IMR-90 (cell line): ENCODE measurements around the gene RUBCN. TPM values are rescaled to one million over a fixed set of nuclear protein-coding genes. Genes with fewer than 3 reads are reported as not detected.

ENCODE experiments used
- ATAC-seq: fragments of 200-7000 bp; cut with Tn5 transposase; 2 replicates; pipeline ENCODE4 v1.9.1; 2020; ENCODE audit warnings: low read depth, mild to moderate bottlenecking, moderate library complexity
- BruUV-seq: library from RNA; stranded (reverse); fragments of 400-500 nt; replicated peaks from 2 replicates; lab custom pipeline; 2021; lab: Mats Ljungman, UMichigan
- CTCF ChIA-PET: fragments of 300-600 bp; formaldehyde crosslinking; extraction: SDS; loops from one replicate; lab custom pipeline; 2021; ENCODE audit warnings: antibody characterized with exemption; lab: Yijun Ruan, JAX
- POLR2A ChIA-PET: fragments of 300-600 bp; sonication (Branson Sonifier 250); formaldehyde crosslinking; loops from one replicate; lab custom pipeline; 2022; ENCODE audit warnings: antibody characterized with exemption; ENCODE audit not compliant: unreplicated experiment; lab: Charles Lee
- DNase-seq: peaks from one replicate; pipeline ENCODE4 v3.0.0; 2013
- H2AFZ ChIP-seq: replicated peaks from 2 replicates; pipeline ENCODE3; 2013; ENCODE audit warnings: low read length, mild to moderate bottlenecking; ENCODE audit not compliant: poor library complexity
- H2AK5ac ChIP-seq: 2 replicates; pipeline ENCODE4 v1.6.1; 2013; ENCODE audit warnings: low read depth, low read length, inconsistent platforms
- H2AK9ac ChIP-seq: replicated peaks from 2 replicates; pipeline ENCODE3; 2013; ENCODE audit warnings: mild to moderate bottlenecking, low read depth, low read length, moderate library complexity; ENCODE audit not compliant: poor library complexity
- H2BK120ac ChIP-seq: 2 replicates; pipeline ENCODE4 v1.6.1; 2013; ENCODE audit warnings: low read depth, low read length, inconsistent platforms
- H2BK15ac ChIP-seq: 3 replicates; pipeline ENCODE4 v1.6.1; 2013; ENCODE audit warnings: low read depth, low read length, inconsistent platforms
- H2BK20ac ChIP-seq: 2 replicates; pipeline ENCODE4 v1.6.1; 2013; ENCODE audit warnings: low read depth, mild to moderate bottlenecking, inconsistent platforms, low read length, moderate library complexity
- H2BK5ac ChIP-seq: 2 replicates; pipeline ENCODE4 v1.6.1; 2013; ENCODE audit warnings: mild to moderate bottlenecking, low read depth, low read length, inconsistent platforms; ENCODE audit not compliant: poor library complexity, severe bottlenecking
- H3K14ac ChIP-seq: replicated peaks from 2 replicates; pipeline ENCODE4 v1.6.1; 2013; ENCODE audit warnings: low read depth, low read length, inconsistent platforms
- H3K18ac ChIP-seq: 2 replicates; pipeline ENCODE4 v1.6.1; 2013; ENCODE audit warnings: low read depth, low read length, control low read depth
- H3K23ac ChIP-seq: 2 replicates; pipeline ENCODE4 v1.6.1; 2013; ENCODE audit warnings: low read depth, low read length, inconsistent platforms
- H3K27ac ChIP-seq: 2 replicates; pipeline ENCODE4 v1.5.1; 2013; ENCODE audit warnings: mild to moderate bottlenecking, control low read depth, low read length; ENCODE audit not compliant: insufficient read depth
- H3K27me3 ChIP-seq: 2 replicates; pipeline ENCODE4 v1.6.1; 2013; ENCODE audit warnings: low read length; ENCODE audit not compliant: control insufficient read depth, insufficient read depth
- H3K36me3 ChIP-seq: 2 replicates; pipeline ENCODE4 v1.6.1; 2013; ENCODE audit warnings: low read length, mixed read lengths; ENCODE audit not compliant: control insufficient read depth, insufficient read depth
- H3K4ac ChIP-seq: 2 replicates; pipeline ENCODE4 v1.6.1; 2013; ENCODE audit warnings: low read depth, low read length, inconsistent platforms
- H3K4me1 ChIP-seq: 2 replicates; pipeline ENCODE4 v1.6.1; 2013; ENCODE audit warnings: low read length, mixed read lengths; ENCODE audit not compliant: control insufficient read depth, insufficient read depth
- H3K4me2 ChIP-seq: 2 replicates; pipeline ENCODE4 v1.6.1; 2013; ENCODE audit warnings: low read depth, mild to moderate bottlenecking, control low read depth, low read length, moderate library complexity
- H3K4me3 ChIP-seq: 2 replicates; pipeline ENCODE4 v1.5.1; 2013; ENCODE audit warnings: low read depth, mild to moderate bottlenecking, control low read depth, low read length, moderate library complexity; ENCODE audit not compliant: insufficient read depth
- H3K56ac ChIP-seq: 2 replicates; pipeline ENCODE4 v1.6.1; 2013; ENCODE audit warnings: low read length, inconsistent platforms; ENCODE audit not compliant: insufficient read depth; ENCODE audit errors: extremely low read depth
- H3K79me1 ChIP-seq, 2 experiments: 2 replicates each; pipeline ENCODE4 v1.6.1; 2013; ENCODE audit warnings: low read length in 2 of 2, inconsistent platforms in 1 of 2, low read depth in 1 of 2
- H3K9ac ChIP-seq: 2 replicates; pipeline ENCODE4 v1.6.1; 2013; ENCODE audit warnings: low read depth, low read length, control low read depth
- H3K9me1 ChIP-seq: 2 replicates; pipeline ENCODE4 v1.6.1; 2013; ENCODE audit warnings: low read length, inconsistent platforms; ENCODE audit not compliant: insufficient read depth
- H3K9me3 ChIP-seq: 2 replicates; pipeline ENCODE4 v1.6.1; 2013; ENCODE audit warnings: low read length; ENCODE audit not compliant: control insufficient read depth, insufficient read depth
- H4K20me1 ChIP-seq: 2 replicates; pipeline ENCODE4 v1.6.1; 2013; ENCODE audit warnings: low read length, inconsistent platforms; ENCODE audit not compliant: insufficient read depth
- H4K5ac ChIP-seq: 2 replicates; pipeline ENCODE4 v1.6.1; 2013; ENCODE audit warnings: mild to moderate bottlenecking, low read depth, low read length, control low read depth
- H4K8ac ChIP-seq, 2 experiments: 2 replicates each; pipeline ENCODE4 v1.6.1; 2013; ENCODE audit warnings: low read depth in 2 of 2, low read length in 2 of 2, control low read depth in 1 of 2, inconsistent platforms in 1 of 2
- H4K91ac ChIP-seq: 2 replicates; pipeline ENCODE4 v1.6.1; 2013; ENCODE audit warnings: low read depth, low read length, inconsistent platforms; ENCODE audit not compliant: insufficient read depth
- CHD1 ChIP-seq: IDR thresholded peaks from 2 replicates; pipeline ENCODE4 v1.6.1; 2012; ENCODE audit warnings: low read depth, low read length, improper control_type of control experiment
- POLR2A ChIP-seq: IDR thresholded peaks from 2 replicates; pipeline ENCODE4 v1.6.1; 2012; ENCODE audit warnings: mild to moderate bottlenecking, low read depth, low read length
- RAD21 ChIP-seq: IDR thresholded peaks from 2 replicates; pipeline ENCODE4 v1.6.1; 2012; ENCODE audit warnings: low read length, improper control_type of control experiment
- WGBS, 2 experiments: methylation state at CpG; one replicate each; pipeline versions ENCODE4 v1.1.5 to v1.1.7; 2013; ENCODE audit warnings: missing lambda C conversion rate in 2 of 2; ENCODE audit not compliant: insufficient read length in 1 of 2; ENCODE audit errors: extremely low coverage in 2 of 2; 5-methylcytosine and 5-hydroxymethylcytosine counted together
- dilution Hi-C: fragments of 300-500 bp; cut with HindIII; formaldehyde crosslinking; loops from one replicate; pipeline ENCODE4 v1.14.3; 2018; ENCODE audit warnings: low sequenced_read_pairs; ENCODE audit not compliant: unreplicated experiment
- in situ Hi-C: fragments of 300-500 bp; cut with MboI; formaldehyde crosslinking; loops from 3 replicates; pipeline ENCODE4 v1.14.3; 2019; ENCODE audit warnings: low sequenced_read_pairs, inconsistent platforms, mixed read lengths
- intact Hi-C: fragments of 100-400 bp; cut with micrococcal nuclease; formaldehyde crosslinking; loops from 2 replicates; pipeline ENCODE4 v1.10.0; 2022
- polyA plus RNA-seq, 3 experiments: library from polyadenylated mRNA; depleted of rRNA; stranded (reverse); fragments of >200 nt; gene quantifications; 2 replicates each; pipeline ENCODE4 v1.2.3, GENCODE V29; 2012; ENCODE audit warnings: low replicate concordance in 1 of 3
- total RNA-seq: library from RNA; depleted of rRNA; stranded (reverse); fragments of >200 nt; gene quantifications from 2 replicates; pipeline ENCODE4 v1.2.3, GENCODE V29; 2012
- TF ChIP-seq, protein P1 (sequence below): conservative IDR thresholded peaks from 2 replicates; pipeline ENCODE4 v1.5.1; 2012; ENCODE audit warnings: mild to moderate bottlenecking, low read depth, low read length, improper control_type of control experiment

The RUBCN gene
- total and polyA plus RNA-seq, 2 of the 4 experiments (the other 2 are of a cell fraction), result 10.8 to 12.6 TPM

DNA sequence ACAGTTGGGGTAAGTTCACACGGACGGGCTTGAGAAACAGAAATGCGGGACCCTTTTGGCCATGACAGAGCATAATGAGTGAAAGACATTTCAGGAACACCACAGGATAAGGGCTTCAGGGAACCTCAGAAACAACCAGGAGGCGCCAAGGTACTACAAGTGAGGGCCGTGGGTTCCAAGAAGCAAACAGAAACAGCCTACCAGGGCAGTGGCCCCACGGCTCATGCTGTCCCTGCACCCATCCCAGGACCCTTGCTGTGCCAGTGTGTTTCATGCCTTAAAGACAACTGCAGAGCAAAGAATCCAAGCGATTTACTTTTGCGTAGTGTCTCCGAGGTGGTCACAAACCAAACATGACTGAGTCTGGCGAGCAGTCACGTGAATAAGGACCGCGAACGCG lies 54.0 kb downstream of the RUBCN start:
- H3K18ac ChIP-seq, result no peak overlapping the region
- H3K4me3 ChIP-seq, result no peak overlapping the region
- H3K79me1 ChIP-seq, result peaks cover 0 to 4% of the 10 kb centered on the region in 2 experiments; a peak in 1 of 4 replicates
- H2AK9ac ChIP-seq, result no peak overlapping the region
- no peak overlapping the region for H2AK5ac ChIP-seq
- ChIA-PET CTCF (interaction anchor here (0.6 kb wide), 1 partner anchor 94 kb away, joined by 3 read pairs; no protein-coding TSS in a partner anchor), POLR2A (no interaction called here)
- no peak overlapping the region for H3K4me2 ChIP-seq
- in situ Hi-C loops (no loop called here), dilution Hi-C loops (no loop called here), intact Hi-C loops (no loop called here)
- H2BK15ac ChIP-seq, result no peak overlapping the region
- DNase-seq (no peak), ATAC-seq (no peak)
- peaks cover 25% of the 10 kb centered on the region for H3K36me3 ChIP-seq
- H4K8ac ChIP-seq, result no peak overlapping the region
- no peak overlapping the region for H2AFZ ChIP-seq
- H3K9me1 ChIP-seq, result peaks cover 15% of the 10 kb centered on the region
- H3K27ac ChIP-seq, result no peak overlapping the region
- H2BK120ac ChIP-seq, result no peak overlapping the region
- no peak overlapping the region for H4K91ac ChIP-seq
- no peak overlapping the region for H2BK5ac ChIP-seq
- no peak overlapping the region for H2BK20ac ChIP-seq
- TF ChIP-seq POLR2A (no peak), CHD1 (no peak), RAD21 (peak; percentile 15; the same call in 1 of the 2 replicates)
- TF ChIP-seq, protein P1, sequence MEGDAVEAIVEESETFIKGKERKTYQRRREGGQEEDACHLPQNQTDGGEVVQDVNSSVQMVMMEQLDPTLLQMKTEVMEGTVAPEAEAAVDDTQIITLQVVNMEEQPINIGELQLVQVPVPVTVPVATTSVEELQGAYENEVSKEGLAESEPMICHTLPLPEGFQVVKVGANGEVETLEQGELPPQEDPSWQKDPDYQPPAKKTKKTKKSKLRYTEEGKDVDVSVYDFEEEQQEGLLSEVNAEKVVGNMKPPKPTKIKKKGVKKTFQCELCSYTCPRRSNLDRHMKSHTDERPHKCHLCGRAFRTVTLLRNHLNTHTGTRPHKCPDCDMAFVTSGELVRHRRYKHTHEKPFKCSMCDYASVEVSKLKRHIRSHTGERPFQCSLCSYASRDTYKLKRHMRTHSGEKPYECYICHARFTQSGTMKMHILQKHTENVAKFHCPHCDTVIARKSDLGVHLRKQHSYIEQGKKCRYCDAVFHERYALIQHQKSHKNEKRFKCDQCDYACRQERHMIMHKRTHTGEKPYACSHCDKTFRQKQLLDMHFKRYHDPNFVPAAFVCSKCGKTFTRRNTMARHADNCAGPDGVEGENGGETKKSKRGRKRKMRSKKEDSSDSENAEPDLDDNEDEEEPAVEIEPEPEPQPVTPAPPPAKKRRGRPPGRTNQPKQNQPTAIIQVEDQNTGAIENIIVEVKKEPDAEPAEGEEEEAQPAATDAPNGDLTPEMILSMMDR, result no peak
- H3K9ac ChIP-seq, result no peak overlapping the region
- H3K4me1 ChIP-seq, result no peaks in the 10 kb centered on the region
- no peak overlapping the region for H3K14ac ChIP-seq
- H3K56ac ChIP-seq, result no peak overlapping the region
- no peak overlapping the region for H4K5ac ChIP-seq
- H3K27me3 ChIP-seq, result no peaks in the 10 kb centered on the region
- no TSS peak for BruUV-seq
- 98% methylated on average over 14 of the region's 15 CpGs; no CpG with 5 or more reads in 1 of the 2 experiments for WGBS, 2 experiments
- no peaks in the 10 kb centered on the region for H4K20me1 ChIP-seq
- H3K4ac ChIP-seq, result no peak overlapping the region
- no peaks in the 10 kb centered on the region for H3K9me3 ChIP-seq
- no peak overlapping the region for H3K23ac ChIP-seq
